Ovary (tissue), 9 donors: ENCODE measurements around the gene VAPA. TPM values are rescaled to one million over a fixed set of nuclear protein-coding genes. Genes with fewer than 3 reads are reported as not detected.

Source experiments
- DNase-seq, 5 donors: peaks; one replicate each; pipeline ENCODE4 v3.0.0-alpha.2; 2019 to 2020
- H3K27ac ChIP-seq, 2 donors: fragments of 200-600 bp; one replicate each; pipeline versions ENCODE4 v1.5.1 to v1.8.0; 2019 to 2022
- H3K27me3 ChIP-seq: fragments of 200-600 bp; one replicate; pipeline ENCODE4 v1.8.0; 2022
- H3K36me3 ChIP-seq: fragments of 200-600 bp; sonication (generic); one replicate; pipeline ENCODE4 v1.5.1; 2019
- H3K4me1 ChIP-seq: one replicate; pipeline ENCODE4 v1.8.1; 2013; ENCODE audit warnings: mild to moderate bottlenecking, moderate library complexity; ENCODE audit not compliant: insufficient read depth
- H3K4me3 ChIP-seq: fragments of 200-600 bp; sonication (generic); one replicate; pipeline ENCODE4 v1.5.1; 2017
- H3K9me3 ChIP-seq, 2 donors: fragments of 200-600 bp in 1 of 2; sonication (generic) in 1 of 2; one replicate each; pipeline versions ENCODE4 v1.5.1 to v1.8.1; 2013 to 2019; ENCODE audit warnings: mild to moderate bottlenecking in 1 of 2, moderate library complexity in 1 of 2
- CTCF ChIP-seq, 3 donors: fragments of 450-650 bp in 2 of 3; fragments of 200-600 bp in 1 of 3; IDR thresholded peaks; one replicate each; pipeline versions ENCODE4 v1.5.1 to v1.8.0; 2016 to 2022; ENCODE audit warnings: antibody characterized with exemption in 3 of 3, mild to moderate bottlenecking in 1 of 3
- EP300 ChIP-seq: sonication (generic); formaldehyde crosslinking; IDR thresholded peaks from one replicate; pipeline ENCODE4 v1.6.1; 2017; ENCODE audit warnings: antibody characterized with exemption
- POLR2A ChIP-seq: fragments of 450-650 bp; IDR thresholded peaks from one replicate; pipeline ENCODE4 v1.6.1; 2017; ENCODE audit warnings: antibody characterized with exemption, mild to moderate bottlenecking, moderate library complexity
- WGBS, 3 donors: extraction: QIAGEN DNeasy Blood & Tissue Kit in 1 of 3; methylation state at CpG; one replicate each; pipeline versions ENCODE4 v1.1.5 to v1.1.7; 2013 to 2017; 5-methylcytosine and 5-hydroxymethylcytosine counted together
- intact Hi-C, 4 donors: fragments of 100-400 bp; cut with DNase I; formaldehyde crosslinking; loops; one replicate each; pipeline versions ENCODE4 v1.11.0 to v1.15.1; 2022 to 2023
- polyA plus RNA-seq, 2 donors: library from polyadenylated mRNA; stranded (reverse); fragments of 200-250 nt in 1 of 2; fragments of 350-450 nt in 1 of 2; fragmentation: Illumina TruSeq in 1 of 2; extraction: RNeasy Lipid Tissue Mini Kit (QIAGEN cat#74804) in 1 of 2; gene quantifications; one replicate each; pipeline ENCODE4 v1.2.3, GENCODE V29; 2013 to 2014
- total RNA-seq, 7 donors: library from RNA; depleted of rRNA in 2 of 7; stranded (reverse); fragments of >200 nt in 2 of 7; fragmentation: NEBNext Ultra II Directional in 3 of 7; extraction: Animal tissue kit (Norgen Biotek cat#: 25700) in 3 of 7; gene quantifications; one replicate each; pipeline versions ENCODE4 v1.1.0 to v1.2.4, GENCODE V29; 2016 to 2023
- donor health status: DM: no; HTN: no; CAD: no; lungs with moderate emphysema.
- donor health status: DM: no; HTN: no; CAD: no.
- donor health status: Bipolar disorder and iron deficiency.
- donor health status: DM: yes; HTN: yes; CAD: no.
- donor health status: DM: no; HTN: no; CAD: no.
- donor health status: DM: yes; HTN: yes; CAD: no.

The VAPA gene
- total and polyA plus RNA-seq, 9 donors, result 164 to 369 (median 254) TPM

- H3K4me1 ChIP-seq, result peaks cover 17% of the 10 kb centered on the region
Observed at GRCh38 chr18:9991011-9992000, 77.5 kb downstream of the VAPA start.

GRCh38 chr18:9992300-9992972, 78.6 kb downstream of the VAPA start:
- H3K36me3 ChIP-seq, result no peaks in the 10 kb centered on the region
- peaks cover 13% of the 10 kb centered on the region for H3K4me1 ChIP-seq
- intact Hi-C loops, result no loop called here
- no peaks in the 10 kb centered on the region for H3K27me3 ChIP-seq
- peak overlapping the region in 1 of 2 donors; percentile 37 for H3K27ac ChIP-seq
- WGBS, 3 donors, result 13 to 32% (median 15%) methylated on average over 9 of the region's 9 CpGs
- no peak for DNase-seq
- TF ChIP-seq POLR2A (no peak), CTCF (IDR thresholded peaks at IDR 0.05) (no peak), EP300 (no peak)
- H3K4me3 ChIP-seq, result no peak overlapping the region
- no peaks in the 10 kb centered on the region for H3K9me3 ChIP-seq

More at GRCh38 chr18:9991011-9992000, 77.5 kb downstream of the VAPA start:
- TF ChIP-seq EP300 (no peak), POLR2A (no peak), CTCF (IDR thresholded peaks at IDR 0.05) (no peak)
- Histone ChIP-seq H3K4me3 (no peak overlapping the region), H3K36me3 (no peaks in the 10 kb centered on the region), H3K27me3 (no peaks in the 10 kb centered on the region), H3K27ac (no peak overlapping the region), H3K9me3 (no peaks in the 10 kb centered on the region)
- WGBS, 3 donors, result 95 to 96% (median 95%) methylated on average over 29 of the region's 29 CpGs
- intact Hi-C loops, result no loop called here
- no peak for DNase-seq

DNA sequence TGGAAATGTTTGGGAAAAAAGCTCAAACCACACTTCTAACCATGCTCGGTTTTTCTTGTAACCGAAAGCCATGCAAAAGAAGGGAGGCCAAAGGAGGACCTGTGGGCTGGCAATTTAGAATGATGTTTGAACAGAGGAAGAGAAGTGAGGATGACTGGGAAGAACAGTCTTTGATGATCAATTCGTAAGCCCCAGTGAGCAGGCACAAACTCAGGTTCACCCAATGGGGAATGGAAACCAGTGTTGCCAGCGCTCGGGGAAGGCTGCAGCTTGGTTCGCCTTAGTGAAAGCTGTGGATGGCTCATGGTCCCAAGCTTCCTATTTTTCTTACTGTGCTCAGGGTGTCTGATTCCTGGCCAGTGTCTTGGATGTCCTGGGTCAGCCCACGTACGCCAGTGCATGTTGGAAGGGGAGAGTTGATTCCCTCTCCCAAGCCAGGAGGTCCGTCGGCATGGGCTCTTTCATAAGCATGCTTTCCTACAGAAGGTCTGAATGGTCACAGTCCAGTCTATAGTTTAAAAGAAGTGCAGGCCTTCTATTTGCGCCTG, 79.2 kb downstream of the VAPA start:
- intact Hi-C loops, result no loop called here
- Histone ChIP-seq H3K9me3 (no peaks in the 10 kb centered on the region), H3K27ac (peak overlapping the region in 1 of 2 donors; percentile 37), H3K27me3 (no peaks in the 10 kb centered on the region), H3K36me3 (no peaks in the 10 kb centered on the region), H3K4me3 (no peak overlapping the region), H3K4me1 (peaks cover 11% of the 10 kb centered on the region)
- no peak for TF ChIP-seq EP300
- TF ChIP-seq CTCF (IDR thresholded peaks at IDR 0.05), result no peak
- TF ChIP-seq POLR2A, result no peak
- DNase-seq, result no peak
- WGBS, 3 donors, result 72 to 76% (median 74%) methylated on average over 11 of the region's 11 CpGs

DNA sequence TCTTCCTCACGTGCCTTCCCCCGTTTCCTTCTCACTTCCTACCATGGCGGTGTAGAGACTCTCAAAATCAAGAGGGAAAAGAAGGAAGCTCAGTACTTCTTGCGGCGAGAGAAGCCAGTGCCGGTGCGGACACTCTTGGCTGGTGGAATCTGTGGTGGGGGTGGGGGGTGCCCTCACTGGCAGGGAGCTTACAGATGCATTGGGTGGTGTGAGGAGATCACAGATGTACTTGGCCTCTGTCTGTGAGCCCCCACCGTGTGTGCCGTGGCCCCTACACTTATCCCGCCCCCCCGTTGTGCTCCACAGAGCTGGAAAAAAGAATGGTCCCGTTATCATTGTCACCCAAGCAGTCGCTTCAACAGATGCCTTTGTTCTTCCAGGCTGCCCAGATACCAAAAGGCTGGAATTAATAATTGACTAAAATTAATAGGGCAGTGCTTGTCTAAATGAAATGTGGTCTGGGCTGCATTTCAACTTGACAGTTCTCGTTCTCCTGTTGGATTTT, 79.8 kb downstream of the VAPA start:
- Histone ChIP-seq H3K9me3 (no peaks in the 10 kb centered on the region), H3K4me1 (peaks cover 10% of the 10 kb centered on the region), H3K4me3 (no peak overlapping the region), H3K27me3 (no peaks in the 10 kb centered on the region), H3K27ac (peak overlapping the region in 1 of 2 donors; percentile 37), H3K36me3 (no peaks in the 10 kb centered on the region)
- DNase-seq, result no peak
- WGBS, 3 donors, result 87 to 90% (median 88%) methylated on average over 14 of the region's 14 CpGs
- no peak for TF ChIP-seq EP300
- no peak for TF ChIP-seq POLR2A
- no peak for TF ChIP-seq CTCF (IDR thresholded peaks at IDR 0.05)
- intact Hi-C loops, result no loop called here
